GM18519 (cell line): ENCODE results near the gene RMC1.

Source experiments
- ATAC-seq: cut with Tn5 transposase; IDR thresholded peaks from one replicate; pipeline ENCODE4 v1.9.1; 2021; ENCODE audit warnings: mild to moderate bottlenecking, moderate library complexity; ENCODE audit not compliant: unreplicated experiment, low FRiP score

RMC1 gene

DNA sequence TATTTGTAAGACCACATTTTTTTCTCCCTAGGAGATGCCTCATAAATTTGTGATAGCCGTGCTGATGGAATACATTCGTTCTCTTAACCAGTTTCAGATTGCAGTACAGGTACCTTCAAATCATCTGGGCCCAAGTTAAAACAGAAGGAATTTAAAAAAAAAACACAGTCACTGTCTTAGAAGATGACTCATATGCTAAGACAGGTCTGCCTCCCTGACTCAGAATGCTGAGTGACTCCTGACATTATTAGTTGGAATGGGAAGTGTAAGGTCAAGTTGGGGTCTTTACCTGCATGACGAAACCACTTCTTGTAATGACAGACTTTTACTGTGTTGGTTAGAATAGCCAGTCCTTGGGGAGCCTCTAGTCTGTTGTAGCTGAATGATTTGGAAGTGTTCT is 26.3 kb downstream of the RMC1 start:
- ATAC-seq: no peak

- no peak for ATAC-seq
These were observed 26.9 kb downstream of the RMC1 start for GRCh38 chr18:23530195-23530594.

- no peak for ATAC-seq
These were observed 28.6 kb downstream of the RMC1 start for GRCh38 chr18:23531912-23532311.

GRCh38 chr18:23532848-23533247 is 29.5 kb downstream of the RMC1 start:
- ATAC-seq: no peak

DNA sequence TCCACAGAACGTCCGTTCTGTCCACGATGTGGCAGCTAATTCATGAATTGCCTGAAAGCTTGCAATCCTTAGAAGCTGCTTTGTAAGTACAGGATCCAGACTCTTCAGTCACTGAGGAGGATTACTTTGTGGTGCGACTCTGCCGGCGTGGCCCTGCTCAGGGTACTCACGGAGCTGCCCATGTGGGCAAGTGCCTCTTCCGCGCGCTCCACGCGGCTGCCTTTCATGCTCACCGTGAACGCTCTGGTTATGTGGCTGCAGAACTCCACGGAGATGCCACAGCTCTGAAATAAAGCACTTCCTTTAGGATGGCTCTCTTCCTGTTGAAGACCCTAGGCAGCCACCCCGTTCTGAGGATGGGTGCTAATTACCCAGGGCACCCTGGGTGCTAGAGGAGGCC is 31.0 kb downstream of the RMC1 start:
- no peak for ATAC-seq

GRCh38 chr18:23536204-23536603 is 32.9 kb downstream of the RMC1 start:
- ATAC-seq: no peak

DNA sequence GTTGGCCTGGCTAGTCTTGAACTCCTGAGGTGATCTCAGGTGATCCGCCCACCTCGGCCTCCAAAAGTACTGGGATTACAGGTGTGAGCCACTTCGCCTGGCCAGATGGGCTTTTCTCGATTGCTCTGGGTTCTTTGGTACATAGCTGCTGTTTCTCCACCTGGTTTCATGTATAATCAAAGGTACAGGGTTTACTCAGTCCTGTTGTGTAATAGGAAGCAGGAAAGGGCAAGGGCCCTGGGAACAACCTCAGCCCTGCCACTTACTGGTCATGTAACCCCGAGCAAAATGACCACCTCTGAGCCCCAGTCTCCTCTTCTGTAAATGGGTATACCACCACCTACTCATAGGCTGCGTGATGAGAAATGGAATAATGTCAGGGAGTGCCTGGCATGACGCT is 34.0 kb downstream of the RMC1 start:
- ATAC-seq: no peak

DNA sequence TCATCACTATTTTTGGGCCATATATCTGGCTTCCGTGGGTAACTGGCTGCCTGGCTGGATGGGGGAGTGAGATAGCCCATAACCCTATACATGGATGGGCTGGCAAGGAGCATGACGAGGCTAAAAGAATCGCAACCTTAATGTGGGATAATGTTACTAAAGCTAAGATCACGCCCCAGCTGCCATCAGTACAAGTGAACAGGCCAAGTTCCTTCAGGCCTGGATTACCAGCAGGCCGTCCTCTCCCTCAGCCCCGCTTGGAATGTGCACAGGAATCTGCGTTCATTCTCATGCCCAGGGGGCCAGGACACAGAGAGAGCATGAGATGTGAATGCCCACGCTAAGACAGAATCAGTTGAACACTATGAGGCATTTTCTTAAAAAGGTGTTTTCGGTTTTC is 34.7 kb downstream of the RMC1 start:
- ATAC-seq: no peak

GRCh38 chr18:23538870-23539269 is 35.6 kb downstream of the RMC1 start:
- no peak for ATAC-seq

GRCh38 chr18:23539296-23539695 is 36.0 kb downstream of the RMC1 start:
- no peak for ATAC-seq

DNA sequence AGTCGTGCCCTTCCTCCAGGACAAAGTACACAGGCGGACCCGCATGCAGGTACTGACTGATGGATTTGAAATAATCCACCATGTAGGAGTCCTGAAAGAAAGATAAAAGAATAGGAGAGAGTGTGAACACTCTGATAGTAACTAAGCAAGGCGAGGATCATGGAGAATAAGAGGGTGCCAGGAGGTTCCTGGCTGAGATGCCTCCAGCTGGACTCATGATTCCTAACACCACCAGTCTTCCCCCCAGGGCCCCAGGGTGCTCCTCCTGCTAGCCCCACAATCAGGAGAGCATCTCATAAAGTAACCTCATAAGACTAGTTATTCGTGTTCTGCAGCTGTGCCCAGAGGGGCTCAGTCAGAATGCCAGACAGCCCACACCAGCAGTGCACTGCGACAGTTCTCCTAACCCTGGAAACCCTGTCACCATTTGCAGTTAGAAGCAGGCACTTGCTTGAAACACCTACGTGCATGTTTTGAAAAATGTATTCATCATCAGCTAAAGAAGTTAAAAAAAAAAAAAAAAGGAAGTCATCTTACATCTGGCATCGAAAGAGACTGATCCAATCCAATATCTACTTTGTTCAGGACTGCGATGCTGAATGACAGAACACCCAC is 36.7 kb downstream of the RMC1 start:
- ATAC-seq: no peak

- no peak for ATAC-seq
These were observed 37.6 kb downstream of the RMC1 start for GRCh38 chr18:23540867-23541266.

DNA sequence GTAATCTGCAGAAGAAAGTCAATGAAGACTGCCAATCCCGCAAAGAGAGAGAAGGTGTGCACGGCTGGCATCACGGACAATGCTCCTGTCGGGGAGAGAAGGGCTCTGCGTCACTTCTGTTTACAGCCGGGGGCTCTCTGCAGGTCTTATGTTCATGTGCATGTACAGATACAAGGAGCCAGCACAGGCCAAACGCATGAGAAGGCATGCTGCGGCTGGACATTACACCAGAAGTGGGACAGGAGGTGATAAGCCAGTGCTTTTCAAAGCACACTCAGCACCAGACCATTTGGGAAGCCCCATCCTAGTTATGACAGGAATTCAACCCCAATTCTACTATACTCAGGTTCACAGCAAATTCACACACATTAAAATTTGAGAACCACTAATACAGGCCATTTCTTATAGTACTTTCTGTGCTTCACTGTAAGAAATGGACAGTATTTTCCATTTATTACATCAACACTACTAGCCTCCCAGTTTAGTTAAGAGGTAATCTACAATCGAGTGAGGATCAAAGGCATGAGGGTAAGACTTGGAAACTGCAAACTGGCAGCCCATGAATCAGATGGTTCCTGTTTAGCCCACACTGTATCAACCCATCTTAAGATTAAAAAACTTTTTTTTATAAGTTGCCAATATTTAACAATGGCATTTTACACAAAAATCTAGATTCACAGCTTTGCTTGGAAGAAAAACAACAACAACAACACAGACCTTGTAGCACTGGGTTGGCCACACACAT is 38.2 kb downstream of the RMC1 start:
- ATAC-seq: no peak

DNA sequence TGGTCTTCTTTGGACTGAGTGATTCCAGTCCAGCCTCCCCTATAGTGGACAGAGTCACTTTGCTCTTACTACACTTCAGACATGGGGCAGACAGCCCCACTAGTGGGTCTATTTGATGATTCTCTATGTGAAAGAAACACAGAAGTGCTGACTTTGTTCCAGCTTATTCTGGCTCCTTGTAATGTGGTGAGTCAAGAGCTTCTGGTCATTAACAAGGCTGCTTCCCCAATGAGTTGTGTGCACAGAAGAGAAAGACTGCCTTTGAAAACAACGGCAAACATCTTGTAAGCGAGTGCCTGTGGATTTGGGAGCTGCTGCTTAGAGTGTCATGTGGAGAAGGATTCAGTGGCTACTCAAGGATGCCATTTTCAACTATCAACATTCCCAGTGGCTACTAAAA is 39.1 kb downstream of the RMC1 start:
- ATAC-seq: no peak

- ATAC-seq: no peak
These were observed 42.0 kb downstream of the RMC1 start for GRCh38 chr18:23545247-23545789.

GRCh38 chr18:23547306-23547705 is 44.0 kb downstream of the RMC1 start:
- ATAC-seq: no peak

DNA sequence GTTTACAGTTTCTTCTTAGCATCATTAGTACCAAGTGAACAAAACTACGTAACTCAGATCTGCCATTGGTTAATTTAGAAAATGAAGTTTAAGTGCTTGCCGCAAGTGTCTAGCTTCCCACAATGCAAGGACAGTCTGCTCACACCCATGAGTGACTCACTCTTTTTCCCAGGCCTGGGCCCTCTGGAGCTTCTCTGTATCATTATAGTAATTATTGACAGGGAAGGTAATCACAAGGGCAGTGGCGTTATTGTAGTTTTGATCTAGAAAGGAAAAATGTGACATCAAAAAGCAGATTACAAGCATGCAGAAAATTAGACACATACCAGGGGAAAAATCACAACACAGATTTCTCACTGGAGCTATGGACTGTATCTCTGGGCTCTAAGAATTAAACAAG is 44.5 kb downstream of the RMC1 start:
- no peak for ATAC-seq

GRCh38 chr18:23548275-23548674 is 45.0 kb downstream of the RMC1 start:
- no peak for ATAC-seq

DNA sequence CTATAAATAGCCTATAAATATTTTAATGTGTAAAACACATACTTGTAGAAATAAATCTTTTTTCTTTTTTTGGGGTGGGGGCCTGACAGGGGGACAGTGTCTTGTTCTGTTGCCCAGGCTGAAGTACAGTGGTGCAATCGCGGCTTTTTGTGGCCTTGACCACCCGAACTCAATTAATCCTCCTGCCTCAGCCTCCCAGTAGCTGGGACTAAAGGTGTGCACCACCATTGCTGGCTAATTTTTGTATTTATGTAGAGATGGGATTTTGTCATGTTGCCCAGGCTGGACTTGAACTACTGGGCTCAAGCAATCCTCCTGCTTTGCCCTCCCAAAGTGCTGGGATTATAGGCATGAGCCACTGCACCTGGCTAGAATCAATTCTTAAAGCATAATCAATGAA is 45.4 kb downstream of the RMC1 start:
- ATAC-seq: no peak

DNA sequence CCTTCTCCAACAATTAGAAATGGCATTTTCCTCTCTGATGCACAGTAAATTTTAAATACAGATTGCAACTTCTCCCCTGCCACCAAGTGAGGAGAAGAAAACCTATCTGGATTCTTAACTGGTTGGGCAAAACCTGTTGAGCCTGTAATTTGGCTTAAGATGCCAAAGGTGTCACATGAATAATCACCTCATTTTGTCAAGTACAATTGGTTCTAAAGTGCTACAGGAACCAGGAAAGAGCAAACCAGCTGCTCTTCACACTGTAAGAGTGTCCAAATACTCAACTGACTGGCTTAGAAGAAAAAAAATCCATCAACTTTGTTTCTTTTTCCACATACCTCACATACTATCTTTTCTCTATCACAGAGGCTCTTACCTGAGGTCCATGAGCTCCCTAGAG is 47.6 kb downstream of the RMC1 start:
- no peak for ATAC-seq

DNA sequence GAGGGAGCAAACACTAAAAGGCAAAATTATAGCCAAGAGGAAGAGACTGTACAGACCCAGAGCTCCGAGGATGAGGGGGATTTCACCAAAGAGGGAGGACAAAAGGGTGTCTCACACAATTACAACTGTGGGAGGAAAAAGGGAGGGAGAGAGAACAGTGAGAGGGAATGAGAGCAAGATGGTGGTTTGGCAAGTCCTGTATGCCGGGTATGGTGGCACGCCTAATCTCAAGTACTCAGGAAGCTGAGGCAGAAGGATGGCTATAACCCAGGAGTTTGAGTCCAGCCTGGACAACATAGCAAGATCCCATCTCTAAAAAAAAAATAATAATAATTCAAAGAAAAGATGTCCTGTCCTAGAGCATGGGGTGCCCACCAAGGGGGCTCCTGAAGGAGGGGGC is 48.7 kb downstream of the RMC1 start:
- ATAC-seq: no peak

DNA sequence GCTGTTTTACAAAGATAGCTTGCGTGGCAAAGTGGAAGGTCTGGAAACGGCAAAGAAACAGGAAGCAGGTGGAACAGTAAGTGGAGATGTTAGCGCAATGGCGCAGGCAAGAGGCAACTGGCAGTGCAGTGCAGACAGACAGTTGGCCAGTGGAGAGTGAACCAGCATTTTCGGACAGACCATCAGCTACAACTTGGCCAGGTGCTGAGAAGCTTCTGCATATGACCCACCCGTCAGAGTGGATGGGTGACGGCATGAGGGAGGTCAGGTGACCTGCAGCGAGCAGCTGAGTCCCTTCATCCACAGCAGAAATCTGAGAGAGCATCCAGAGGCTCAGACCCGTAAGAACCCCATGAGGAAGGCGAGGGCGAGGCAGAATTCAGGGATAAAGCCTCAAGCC is 49.2 kb downstream of the RMC1 start:
- ATAC-seq: no peak
